Neuron (in vitro differentiated cells): ENCODE measurements around the gene MACIR.
"Not testable (repeated sequence)": the region's sequence is repeated elsewhere in the genome, so short reads cannot be mapped to it uniquely, and the experiment has no call there.

Experiments
- H2AFZ ChIP-seq: one replicate; pipeline ENCODE4 v1.6.1; 2013; ENCODE audit warnings: low read depth, mild to moderate bottlenecking, inconsistent platforms, low read length, moderate library complexity
- H3K27me3 ChIP-seq: one replicate; pipeline ENCODE4 v1.6.1; 2013; ENCODE audit warnings: low read length; ENCODE audit not compliant: insufficient read depth
- H3K36me3 ChIP-seq: one replicate; pipeline ENCODE4 v1.6.1; 2013; ENCODE audit warnings: low read length; ENCODE audit not compliant: insufficient read depth
- H3K4me1 ChIP-seq: one replicate; pipeline ENCODE4 v1.6.1; 2013; ENCODE audit warnings: low read length; ENCODE audit not compliant: insufficient read depth
- H3K4me3 ChIP-seq: 2 replicates; pipeline ENCODE4 v1.5.1; 2013; ENCODE audit warnings: mild to moderate bottlenecking, low read length, moderate library complexity
- H3K9me3 ChIP-seq: one replicate; pipeline ENCODE4 v1.6.1; 2013; ENCODE audit warnings: low read length

MACIR gene

GRCh38 chr5:103258368-103258956 is at the start of gene MACIR:
Gene MACIR (plus strand): TSS chr5:103258763. CDS start chr5:103275920, 17,157 bp downstream.
- Histone ChIP-seq H3K4me3 (peak within 1 kb of the TSS; percentile 73), H3K36me3 (no peaks in the 10 kb centered on the region), H3K4me1 (peaks cover 30% of the 10 kb centered on the region), H3K27me3 (no peaks in the 10 kb centered on the region), H3K9me3 (no peaks in the 10 kb centered on the region), H2AFZ (peak within 1 kb of the TSS; percentile 74)

- no peak overlapping the region for H3K4me3 ChIP-seq
- peaks cover 2% of the 10 kb centered on the region for H3K9me3 ChIP-seq
- H2AFZ ChIP-seq = no peak overlapping the region
- no peaks in the 10 kb centered on the region for H3K27me3 ChIP-seq
- H3K4me1 ChIP-seq = no peaks in the 10 kb centered on the region
- H3K36me3 ChIP-seq = peaks cover 17% of the 10 kb centered on the region
Measured at GRCh38 chr5:103209065-103209464, 49.5 kb upstream of the MACIR start.

- Histone ChIP-seq H2AFZ (no peak overlapping the region), H3K4me3 (no peak overlapping the region), H3K36me3 (peaks cover 13% of the 10 kb centered on the region), H3K4me1 (no peaks in the 10 kb centered on the region), H3K9me3 (no peaks in the 10 kb centered on the region), H3K27me3 (no peaks in the 10 kb centered on the region)
Measured at GRCh38 chr5:103210952-103211351, 47.6 kb upstream of the MACIR start.

- peaks cover 5% of the 10 kb centered on the region for H3K36me3 ChIP-seq
- H3K4me3 ChIP-seq = no peak overlapping the region
- H2AFZ ChIP-seq = no peak overlapping the region
- no peaks in the 10 kb centered on the region for H3K27me3 ChIP-seq
- no peaks in the 10 kb centered on the region for H3K4me1 ChIP-seq
- H3K9me3 ChIP-seq = no peaks in the 10 kb centered on the region
Measured at GRCh38 chr5:103211576-103212561, 46.7 kb upstream of the MACIR start.

GRCh38 chr5:103216137-103216536 is 42.4 kb upstream of the MACIR start:
- H3K27me3 ChIP-seq = no peaks in the 10 kb centered on the region
- no peaks in the 10 kb centered on the region for H3K4me1 ChIP-seq
- H3K4me3 ChIP-seq = no peak overlapping the region
- no peaks in the 10 kb centered on the region for H3K9me3 ChIP-seq
- no peak overlapping the region for H2AFZ ChIP-seq
- no peaks in the 10 kb centered on the region for H3K36me3 ChIP-seq

- no peaks in the 10 kb centered on the region for H3K36me3 ChIP-seq
- no peaks in the 10 kb centered on the region for H3K4me1 ChIP-seq
- no peaks in the 10 kb centered on the region for H3K9me3 ChIP-seq
- no peaks in the 10 kb centered on the region for H3K27me3 ChIP-seq
- no peak overlapping the region for H3K4me3 ChIP-seq
- no peak overlapping the region for H2AFZ ChIP-seq
Measured at GRCh38 chr5:103216697-103217096, 41.9 kb upstream of the MACIR start.

GRCh38 chr5:103217101-103217500 is 41.5 kb upstream of the MACIR start:
- Histone ChIP-seq H3K9me3 (no peaks in the 10 kb centered on the region), H3K4me3 (no peak overlapping the region), H3K36me3 (no peaks in the 10 kb centered on the region), H2AFZ (no peak overlapping the region), H3K4me1 (no peaks in the 10 kb centered on the region), H3K27me3 (no peaks in the 10 kb centered on the region)

GRCh38 chr5:103218164-103218563 is 40.4 kb upstream of the MACIR start:
- no peaks in the 10 kb centered on the region for H3K9me3 ChIP-seq
- no peak overlapping the region for H3K4me3 ChIP-seq
- no peaks in the 10 kb centered on the region for H3K36me3 ChIP-seq
- H3K4me1 ChIP-seq = no peaks in the 10 kb centered on the region
- no peaks in the 10 kb centered on the region for H3K27me3 ChIP-seq
- no peak overlapping the region for H2AFZ ChIP-seq

GRCh38 chr5:103219074-103219473 is 39.5 kb upstream of the MACIR start:
- not testable (repeated sequence) for H3K36me3 ChIP-seq, H3K4me1 ChIP-seq, H3K27me3 ChIP-seq, H2AFZ ChIP-seq, H3K4me3 ChIP-seq, H3K9me3 ChIP-seq

GRCh38 chr5:103223031-103223955 is 35.3 kb upstream of the MACIR start:
- no peaks in the 10 kb centered on the region for H3K9me3 ChIP-seq
- H3K4me1 ChIP-seq = no peaks in the 10 kb centered on the region
- no peaks in the 10 kb centered on the region for H3K36me3 ChIP-seq
- no peak overlapping the region for H3K4me3 ChIP-seq
- H3K27me3 ChIP-seq = no peaks in the 10 kb centered on the region
- H2AFZ ChIP-seq = no peak overlapping the region

GRCh38 chr5:103224118-103224893 is 34.3 kb upstream of the MACIR start:
- H3K36me3 ChIP-seq = no peaks in the 10 kb centered on the region
- no peaks in the 10 kb centered on the region for H3K27me3 ChIP-seq
- H2AFZ ChIP-seq = no peak overlapping the region
- H3K4me1 ChIP-seq = no peaks in the 10 kb centered on the region
- H3K9me3 ChIP-seq = no peaks in the 10 kb centered on the region
- no peak overlapping the region for H3K4me3 ChIP-seq

GRCh38 chr5:103224894-103225246 is 33.7 kb upstream of the MACIR start:
- H3K9me3 ChIP-seq = no peaks in the 10 kb centered on the region
- no peak overlapping the region for H3K4me3 ChIP-seq
- no peaks in the 10 kb centered on the region for H3K4me1 ChIP-seq
- H3K27me3 ChIP-seq = no peaks in the 10 kb centered on the region
- no peak overlapping the region for H2AFZ ChIP-seq
- H3K36me3 ChIP-seq = no peaks in the 10 kb centered on the region
